Measurements from ENCODE around the gene RFTN1. TPM values are rescaled to one million over a fixed set of nuclear protein-coding genes. Genes with fewer than 3 reads are reported as not detected.

Gene RFTN1
- total and polyA plus RNA-seq, 3 donors from 2014 or later = 20.8 to 25.7 (median 22.2) TPM

DNA sequence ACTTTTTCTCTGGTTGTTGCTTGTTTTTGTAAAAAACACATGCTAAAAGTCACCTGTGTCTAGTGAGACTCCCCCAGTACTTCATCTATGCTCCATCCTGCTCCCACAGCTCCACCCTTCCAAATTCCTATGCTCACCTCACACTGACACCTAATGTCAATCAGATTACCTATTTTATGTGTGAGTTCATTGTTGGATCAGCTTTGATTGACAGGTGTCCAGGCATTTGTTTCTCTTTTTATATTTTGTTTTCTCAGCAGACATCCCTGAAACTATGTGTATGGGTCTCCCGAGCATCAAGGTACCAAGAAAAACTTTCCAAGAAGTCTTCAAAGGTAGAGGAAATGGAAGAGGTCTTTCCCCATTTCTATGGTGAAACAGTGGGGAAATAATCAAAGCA is 13.4 kb downstream of the RFTN1 start:
- intact Hi-C loops (cut with DNase I; ENCODE audit: low total_unique reads) = no loop called here
- Histone ChIP-seq H3K9me3 (no peaks in the 10 kb centered on the region), H3K27me3 (no peaks in the 10 kb centered on the region), H3K4me1 (no peaks in the 10 kb centered on the region), H3K36me3 (ENCODE audit: low read depth, missing control alignments) (no peaks in the 10 kb centered on the region), H3K4me3 (no peak overlapping the region), H3K27ac (no peak overlapping the region)
- WGBS, 2 donors = 95 to 100% methylated on average over 1 of the region's 1 CpG
- no peak for DNase-seq
- TF ChIP-seq POLR2A (IDR thresholded peaks at IDR 0.05) = no peak
- TF ChIP-seq, protein P1, sequence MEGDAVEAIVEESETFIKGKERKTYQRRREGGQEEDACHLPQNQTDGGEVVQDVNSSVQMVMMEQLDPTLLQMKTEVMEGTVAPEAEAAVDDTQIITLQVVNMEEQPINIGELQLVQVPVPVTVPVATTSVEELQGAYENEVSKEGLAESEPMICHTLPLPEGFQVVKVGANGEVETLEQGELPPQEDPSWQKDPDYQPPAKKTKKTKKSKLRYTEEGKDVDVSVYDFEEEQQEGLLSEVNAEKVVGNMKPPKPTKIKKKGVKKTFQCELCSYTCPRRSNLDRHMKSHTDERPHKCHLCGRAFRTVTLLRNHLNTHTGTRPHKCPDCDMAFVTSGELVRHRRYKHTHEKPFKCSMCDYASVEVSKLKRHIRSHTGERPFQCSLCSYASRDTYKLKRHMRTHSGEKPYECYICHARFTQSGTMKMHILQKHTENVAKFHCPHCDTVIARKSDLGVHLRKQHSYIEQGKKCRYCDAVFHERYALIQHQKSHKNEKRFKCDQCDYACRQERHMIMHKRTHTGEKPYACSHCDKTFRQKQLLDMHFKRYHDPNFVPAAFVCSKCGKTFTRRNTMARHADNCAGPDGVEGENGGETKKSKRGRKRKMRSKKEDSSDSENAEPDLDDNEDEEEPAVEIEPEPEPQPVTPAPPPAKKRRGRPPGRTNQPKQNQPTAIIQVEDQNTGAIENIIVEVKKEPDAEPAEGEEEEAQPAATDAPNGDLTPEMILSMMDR (IDR thresholded peaks at IDR 0.05) = no peak

DNA sequence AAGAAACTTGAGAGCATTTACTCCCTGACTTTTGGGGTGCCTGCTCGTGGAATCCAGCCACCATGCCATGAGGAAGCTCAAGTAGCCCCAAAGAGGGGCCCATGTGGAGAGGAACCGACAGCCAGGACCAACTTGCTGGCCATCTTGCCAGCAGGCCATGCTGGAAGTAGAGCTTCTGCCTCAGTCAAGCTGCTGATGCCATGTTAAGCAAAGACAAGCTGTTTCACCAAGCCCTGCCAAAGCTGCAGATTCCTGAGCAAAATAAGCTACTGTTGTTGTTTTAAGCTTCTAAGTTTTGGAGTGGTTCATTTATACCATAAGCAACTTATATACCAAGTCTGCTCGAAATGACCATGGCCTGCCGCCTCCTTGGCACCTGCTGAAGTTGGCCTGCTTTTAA is 14.1 kb downstream of the RFTN1 start:
- TF ChIP-seq, protein P1 (IDR thresholded peaks at IDR 0.05) = no peak
- no peak for TF ChIP-seq POLR2A (IDR thresholded peaks at IDR 0.05)
- no peaks in the 10 kb centered on the region for H3K36me3 ChIP-seq (ENCODE audit: low read depth, missing control alignments)
- no peak for DNase-seq
- no peaks in the 10 kb centered on the region for H3K4me1 ChIP-seq
- intact Hi-C loops (cut with DNase I; ENCODE audit: low total_unique reads) = no loop called here
- no peak overlapping the region for H3K27ac ChIP-seq
- H3K4me3 ChIP-seq = no peak overlapping the region
- no peaks in the 10 kb centered on the region for H3K27me3 ChIP-seq
- WGBS, 2 donors = 91 to 95% methylated on average over 2 to 4 of the region's 4 CpGs
- H3K9me3 ChIP-seq = no peaks in the 10 kb centered on the region

DNA sequence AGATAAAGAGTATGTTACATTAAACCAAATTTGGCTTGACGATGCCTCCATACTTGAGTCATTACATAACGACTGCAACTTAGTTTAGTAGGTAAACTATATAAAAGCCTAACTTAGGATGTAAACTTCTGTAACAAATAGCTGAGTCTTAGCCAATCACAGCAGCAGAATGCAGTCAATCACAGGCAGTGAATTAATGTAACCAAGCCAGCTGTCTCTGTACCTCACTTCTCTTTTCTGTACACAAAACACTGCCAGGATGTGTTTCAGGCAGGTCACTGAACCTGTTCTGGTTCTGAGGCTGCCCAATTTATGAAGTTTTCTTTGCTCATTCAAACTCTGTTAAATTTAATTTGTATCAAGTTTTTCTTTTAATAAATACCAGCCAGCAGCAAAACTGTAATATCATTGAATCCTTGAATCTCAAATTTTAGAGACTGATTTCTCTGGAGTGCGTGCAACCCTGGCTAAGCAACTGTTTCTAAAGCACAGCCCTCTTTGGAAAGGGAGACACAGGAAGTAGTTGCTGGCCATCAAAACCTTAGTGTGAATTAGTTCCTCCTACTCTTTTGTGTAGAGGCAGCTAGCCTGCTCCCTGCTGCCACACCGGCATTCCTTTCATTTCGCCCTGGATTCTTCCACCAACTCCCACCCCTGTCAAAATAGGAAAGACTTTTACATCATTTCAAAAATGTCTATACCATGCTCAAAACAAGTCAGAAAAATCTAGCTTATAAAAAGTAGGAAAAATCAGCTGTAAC is 15.2 kb downstream of the RFTN1 start:
- no peak for DNase-seq
- Histone ChIP-seq H3K27me3 (no peaks in the 10 kb centered on the region), H3K4me3 (no peak overlapping the region), H3K36me3 (ENCODE audit: low read depth, missing control alignments) (no peaks in the 10 kb centered on the region), H3K9me3 (no peaks in the 10 kb centered on the region), H3K4me1 (no peaks in the 10 kb centered on the region), H3K27ac (no peak overlapping the region)
- TF ChIP-seq, protein P1 (IDR thresholded peaks at IDR 0.05) = no peak
- no peak for TF ChIP-seq POLR2A (IDR thresholded peaks at IDR 0.05)
- WGBS, 2 donors = 77 to 78% methylated on average over 5 of the region's 5 CpGs
- intact Hi-C loops (cut with DNase I; ENCODE audit: low total_unique reads) = no loop called here

DNA sequence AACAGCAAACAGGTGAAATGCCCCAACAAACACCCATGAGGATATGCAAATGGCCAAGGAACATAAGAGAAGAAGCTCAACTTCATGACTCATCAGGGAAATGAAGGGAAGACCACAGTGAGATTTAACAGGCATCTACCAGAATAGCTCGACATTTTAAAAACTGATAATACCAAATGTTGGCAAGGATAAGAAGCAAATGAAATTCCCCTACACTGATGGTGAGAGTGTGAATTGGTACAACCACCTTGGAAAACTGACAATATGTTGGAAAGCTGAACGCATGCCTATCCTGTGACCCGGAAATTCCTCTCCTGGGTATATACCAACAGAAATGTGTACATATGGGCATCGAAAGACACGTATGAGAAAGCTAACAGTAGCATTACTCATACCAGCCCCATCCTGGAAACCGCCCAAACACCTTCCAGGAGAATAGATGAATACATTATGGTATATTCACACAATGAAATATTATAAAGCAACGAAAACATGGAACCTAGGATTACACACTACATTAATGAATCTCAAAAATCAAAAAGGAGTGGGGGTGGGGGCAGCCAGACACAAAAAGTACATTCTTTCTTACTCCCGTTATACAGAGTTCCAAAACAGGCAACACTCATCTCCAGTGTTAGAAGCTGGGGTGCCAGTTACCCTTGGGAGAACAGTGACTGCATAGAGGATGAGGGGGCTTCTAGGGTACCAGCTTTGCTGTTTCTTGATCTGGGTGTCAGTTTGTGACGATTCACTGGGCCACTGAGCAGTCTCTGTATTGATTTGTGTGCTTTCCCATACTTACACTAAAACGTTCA is 16.9 kb downstream of the RFTN1 start:
- TF ChIP-seq, protein P1 (IDR thresholded peaks at IDR 0.05) = no peak
- TF ChIP-seq POLR2A (IDR thresholded peaks at IDR 0.05) = no peak
- DNase-seq = no peak
- 85 to 95% methylated on average over 10 of the region's 10 CpGs for WGBS, 2 donors
- Histone ChIP-seq H3K9me3 (no peaks in the 10 kb centered on the region), H3K4me3 (no peak overlapping the region), H3K36me3 (ENCODE audit: low read depth, missing control alignments) (no peaks in the 10 kb centered on the region), H3K27me3 (no peaks in the 10 kb centered on the region), H3K27ac (no peak overlapping the region), H3K4me1 (no peaks in the 10 kb centered on the region)
- intact Hi-C loops (cut with DNase I; ENCODE audit: low total_unique reads) = no loop called here

All from testis (tissue), 3 donors.